Measurements from ENCODE around the gene PFN4.
A peak's percentile ranks its signal among the peaks of the same experiment; 100 is the strongest.

GRCh38 chr2:24083567-24084385 lies 39.4 kb downstream of the PFN4 start:
- TF ChIP-seq MAX (IDR thresholded peaks at IDR 0.05) (no peak), TEAD4 (IDR thresholded peaks at IDR 0.05) (no peak), EP300 (IDR thresholded peaks at IDR 0.05; ENCODE audit: borderline replicate concordance) (no peak), TCF12 (IDR thresholded peaks at IDR 0.05; ENCODE audit: low read depth) (peak; percentile 29; the same call in 1 of the 2 replicates), USF1 (IDR thresholded peaks at IDR 0.05) (no peak), YY1 (IDR thresholded peaks at IDR 0.05; ENCODE audit: low read depth) (peak; percentile 78), TAF1 (IDR thresholded peaks at IDR 0.05; ENCODE audit: low read depth) (no peak)

All from Ishikawa (cell line).